Measurements from ENCODE around the gene PHAF1. TPM values are rescaled to one million over a fixed set of nuclear protein-coding genes. Genes with fewer than 3 reads are reported as not detected.

Gene PHAF1
- total RNA-seq, 4 donors from 2014 or later = 11.4 to 18.9 (median 17.5) TPM

GRCh38 chr16:67184995-67185650 lies 75.4 kb downstream of the PHAF1 start:
- H3K9me3 ChIP-seq = no peaks in the 10 kb centered on the region
- DNase-seq = peak; percentile 95
- WGBS, 2 donors = 31% methylated on average over 15 of the region's 43 CpGs; no CpG with 5 or more reads in 1 of the 2 donors
- TF ChIP-seq, protein P1, sequence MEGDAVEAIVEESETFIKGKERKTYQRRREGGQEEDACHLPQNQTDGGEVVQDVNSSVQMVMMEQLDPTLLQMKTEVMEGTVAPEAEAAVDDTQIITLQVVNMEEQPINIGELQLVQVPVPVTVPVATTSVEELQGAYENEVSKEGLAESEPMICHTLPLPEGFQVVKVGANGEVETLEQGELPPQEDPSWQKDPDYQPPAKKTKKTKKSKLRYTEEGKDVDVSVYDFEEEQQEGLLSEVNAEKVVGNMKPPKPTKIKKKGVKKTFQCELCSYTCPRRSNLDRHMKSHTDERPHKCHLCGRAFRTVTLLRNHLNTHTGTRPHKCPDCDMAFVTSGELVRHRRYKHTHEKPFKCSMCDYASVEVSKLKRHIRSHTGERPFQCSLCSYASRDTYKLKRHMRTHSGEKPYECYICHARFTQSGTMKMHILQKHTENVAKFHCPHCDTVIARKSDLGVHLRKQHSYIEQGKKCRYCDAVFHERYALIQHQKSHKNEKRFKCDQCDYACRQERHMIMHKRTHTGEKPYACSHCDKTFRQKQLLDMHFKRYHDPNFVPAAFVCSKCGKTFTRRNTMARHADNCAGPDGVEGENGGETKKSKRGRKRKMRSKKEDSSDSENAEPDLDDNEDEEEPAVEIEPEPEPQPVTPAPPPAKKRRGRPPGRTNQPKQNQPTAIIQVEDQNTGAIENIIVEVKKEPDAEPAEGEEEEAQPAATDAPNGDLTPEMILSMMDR (IDR thresholded peaks at IDR 0.05) = peak; percentile 45 to 89 (median 80)
- TF ChIP-seq POLR2A (IDR thresholded peaks at IDR 0.05) = no peak
- H3K36me3 ChIP-seq = no peaks in the 10 kb centered on the region
- no peaks in the 10 kb centered on the region for H3K27me3 ChIP-seq
- H3K4me1 ChIP-seq = peaks cover 15 to 25% of the 10 kb centered on the region in 2 donors
- no peak overlapping the region for H3K27ac ChIP-seq
- intact Hi-C loops (cut with DNase I) = loop anchor here (10.0 kb wide), 2 partner anchors 210 to 290 kb away; no protein-coding TSS in a partner anchor
- no peak overlapping the region for H3K4me3 ChIP-seq (replicated peaks in 1 of 3)

DNA sequence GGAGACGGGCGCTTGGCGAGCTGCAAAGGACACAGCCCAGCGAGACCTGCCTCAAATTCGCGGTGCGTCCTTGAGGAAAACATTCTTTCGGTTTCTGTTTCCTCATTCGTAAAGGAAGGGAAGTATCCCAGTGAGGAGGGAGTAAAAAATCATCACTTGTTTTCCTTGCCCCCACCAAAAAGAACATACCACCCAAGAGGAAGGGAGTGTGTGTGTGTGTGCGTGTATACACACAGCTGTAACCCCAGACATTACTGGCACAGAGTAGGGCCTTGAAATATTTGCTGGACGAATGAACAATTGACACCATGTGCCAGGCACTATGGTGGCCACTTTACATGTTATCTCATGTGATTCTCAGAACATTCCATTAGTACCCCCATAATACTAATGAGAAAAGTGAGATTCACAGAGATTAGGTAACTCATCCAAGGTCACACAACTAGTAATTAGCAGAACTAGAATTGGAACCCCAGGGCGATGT lies 76.0 kb downstream of the PHAF1 start:
- Histone ChIP-seq H3K36me3 (no peaks in the 10 kb centered on the region), H3K4me3 (replicated peaks in 1 of 3) (no peak overlapping the region), H3K9me3 (no peaks in the 10 kb centered on the region), H3K27me3 (no peaks in the 10 kb centered on the region), H3K4me1 (peaks cover 15 to 25% of the 10 kb centered on the region in 2 donors), H3K27ac (no peak overlapping the region)
- intact Hi-C loops (cut with DNase I) = loop anchor here (10.0 kb wide), 2 partner anchors 211 to 291 kb away; no protein-coding TSS in a partner anchor
- TF ChIP-seq, protein P1 (IDR thresholded peaks at IDR 0.05) = no peak
- TF ChIP-seq POLR2A (IDR thresholded peaks at IDR 0.05) = no peak
- DNase-seq = no peak
- WGBS, 2 donors = 13 to 18% methylated on average over 7 to 9 of the region's 12 CpGs

GRCh38 chr16:67186550-67186950 lies 76.8 kb downstream of the PHAF1 start:
- Histone ChIP-seq H3K27me3 (no peaks in the 10 kb centered on the region), H3K4me1 (peaks cover 15 to 29% of the 10 kb centered on the region in 2 donors), H3K36me3 (no peaks in the 10 kb centered on the region), H3K4me3 (replicated peaks in 1 of 3) (no peak overlapping the region), H3K27ac (no peak overlapping the region), H3K9me3 (no peaks in the 10 kb centered on the region)
- TF ChIP-seq, protein P1 (IDR thresholded peaks at IDR 0.05) = no peak
- TF ChIP-seq POLR2A (IDR thresholded peaks at IDR 0.05) = no peak
- intact Hi-C loops (cut with DNase I) = loop anchor here (10.0 kb wide), 2 partner anchors 212 to 292 kb away; no protein-coding TSS in a partner anchor
- WGBS, 2 donors = 32 to 65% methylated on average over 5 of the region's 5 CpGs
- no peak for DNase-seq

DNA sequence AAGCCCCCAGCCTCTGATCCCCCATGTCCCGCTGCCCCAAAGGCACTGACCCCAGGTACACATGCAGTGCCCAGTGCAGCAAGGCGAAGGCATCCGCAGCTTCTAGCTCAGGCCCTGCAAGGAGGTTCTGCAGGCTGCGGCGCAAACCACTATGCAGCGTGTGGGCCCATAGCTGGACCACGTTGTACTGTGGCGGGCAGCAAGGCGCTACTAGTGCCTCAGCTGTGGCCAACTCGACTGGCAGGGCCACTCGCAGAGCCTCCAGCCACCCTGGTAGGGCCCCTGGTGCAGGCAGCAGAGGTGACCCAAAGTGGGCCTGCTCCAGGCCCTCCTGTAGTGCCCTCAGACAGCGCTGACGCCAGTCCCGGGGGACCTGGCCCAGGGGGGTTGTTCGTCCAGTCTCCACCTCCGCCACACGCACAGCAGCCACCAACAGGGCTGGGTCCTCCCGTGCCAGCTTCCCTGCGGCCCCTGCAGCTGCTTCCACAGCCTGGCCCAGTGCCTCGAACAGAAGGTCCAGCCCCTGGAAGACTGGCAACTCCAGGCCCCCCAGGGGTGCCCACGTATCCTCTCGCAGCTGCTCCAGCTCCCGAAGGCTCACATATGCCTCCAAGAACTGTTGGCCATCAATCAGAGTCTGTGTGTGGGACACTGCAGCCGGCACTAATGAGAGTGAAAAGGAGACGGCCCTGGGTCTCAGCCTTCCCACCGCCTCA lies 77.6 kb downstream of the PHAF1 start:
- H3K36me3 ChIP-seq = no peaks in the 10 kb centered on the region
- no peak overlapping the region for H3K4me3 ChIP-seq (replicated peaks in 1 of 3)
- H3K27ac ChIP-seq = no peak overlapping the region
- peaks cover 15 to 32% of the 10 kb centered on the region in 2 donors for H3K4me1 ChIP-seq
- intact Hi-C loops (cut with DNase I) = loop anchor here (10.0 kb wide), 2 partner anchors 213 to 293 kb away; no protein-coding TSS in a partner anchor
- H3K27me3 ChIP-seq = no peaks in the 10 kb centered on the region
- no peak for DNase-seq
- TF ChIP-seq, protein P1 (IDR thresholded peaks at IDR 0.05) = no peak
- no peak for TF ChIP-seq POLR2A (IDR thresholded peaks at IDR 0.05)
- no peaks in the 10 kb centered on the region for H3K9me3 ChIP-seq
- WGBS, 2 donors = 77 to 84% methylated on average over 6 to 9 of the region's 26 CpGs

All from thyroid gland (tissue), 4 donors.